HG03460 (cell line): ENCODE measurements around the gene NEO1.

Experiments
- ATAC-seq: cut with Tn5 transposase; IDR thresholded peaks from one replicate; pipeline ENCODE4 v1.9.1; 2021; ENCODE audit not compliant: unreplicated experiment

The NEO1 gene

DNA sequence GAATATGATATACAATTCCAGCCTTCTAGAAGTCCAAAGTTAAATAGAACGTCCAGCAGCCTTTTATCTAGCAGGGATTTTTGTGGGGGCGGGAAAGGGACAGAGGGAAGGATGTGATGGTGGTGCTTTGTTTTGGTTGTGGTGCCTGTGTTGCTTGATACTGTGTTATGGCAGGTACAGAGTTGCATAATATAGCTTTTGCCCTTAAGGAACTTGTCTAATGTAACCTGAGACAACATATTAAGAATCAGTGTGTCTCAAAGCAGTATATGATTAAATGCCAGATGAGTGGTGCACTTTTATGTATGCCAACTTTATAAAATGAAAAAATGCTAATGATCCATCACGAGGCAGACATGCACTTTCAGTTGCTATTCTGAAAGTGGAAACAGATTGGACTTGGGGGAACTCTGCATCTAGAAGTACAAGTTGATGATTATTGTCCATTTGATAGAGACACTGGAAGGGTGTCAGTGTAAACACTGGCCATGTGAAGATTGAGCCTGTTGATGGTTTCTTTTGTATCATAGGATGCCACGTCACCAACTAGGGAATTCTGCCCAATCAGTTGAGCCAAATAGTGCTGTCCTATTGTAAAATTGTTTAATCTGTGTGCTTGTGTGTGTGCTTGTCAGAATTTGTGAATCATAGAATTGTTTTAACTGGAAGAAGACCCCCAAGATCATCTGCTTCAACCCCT, 23.0 kb downstream of the NEO1 start:
- ATAC-seq, result no peak

DNA sequence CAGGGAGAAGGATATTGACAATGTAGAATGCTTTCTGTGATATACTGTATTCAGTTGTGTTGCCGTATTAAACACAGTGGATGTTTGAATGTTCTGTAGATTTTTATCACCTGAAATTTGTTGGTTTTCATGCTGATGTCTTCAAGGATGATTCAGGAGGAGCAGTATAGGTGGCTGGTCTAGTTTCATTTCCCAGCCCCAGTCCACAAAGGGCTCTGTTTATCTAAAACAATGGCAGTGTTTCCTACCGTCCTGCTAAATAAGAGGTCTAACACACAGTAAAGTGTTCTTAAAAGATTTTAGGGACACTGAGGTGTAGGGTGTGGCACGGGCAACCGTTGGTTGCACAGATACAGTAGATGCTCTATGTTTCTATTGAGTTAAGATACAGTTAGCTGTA, 26.0 kb downstream of the NEO1 start:
- no peak for ATAC-seq

DNA sequence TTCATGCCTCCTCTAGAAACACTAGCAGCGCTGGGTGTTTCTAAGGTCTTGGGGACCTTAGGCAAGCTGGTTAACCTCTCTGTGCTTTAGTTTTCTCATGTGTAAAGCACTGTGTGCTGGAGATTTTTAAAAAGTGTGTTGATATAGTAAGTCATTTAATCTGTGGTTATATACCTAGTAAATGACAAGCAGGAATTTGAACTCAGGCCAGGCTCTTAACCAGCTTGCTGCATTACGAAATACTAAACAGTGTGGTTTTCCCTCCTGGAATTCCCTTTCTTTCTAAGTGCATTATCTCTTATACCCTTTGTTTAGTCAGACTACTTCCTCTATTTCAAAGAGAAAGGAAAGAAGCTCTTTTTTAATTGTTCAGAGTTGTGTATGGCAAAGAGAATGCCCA, 26.5 kb downstream of the NEO1 start:
- ATAC-seq, result no peak

DNA sequence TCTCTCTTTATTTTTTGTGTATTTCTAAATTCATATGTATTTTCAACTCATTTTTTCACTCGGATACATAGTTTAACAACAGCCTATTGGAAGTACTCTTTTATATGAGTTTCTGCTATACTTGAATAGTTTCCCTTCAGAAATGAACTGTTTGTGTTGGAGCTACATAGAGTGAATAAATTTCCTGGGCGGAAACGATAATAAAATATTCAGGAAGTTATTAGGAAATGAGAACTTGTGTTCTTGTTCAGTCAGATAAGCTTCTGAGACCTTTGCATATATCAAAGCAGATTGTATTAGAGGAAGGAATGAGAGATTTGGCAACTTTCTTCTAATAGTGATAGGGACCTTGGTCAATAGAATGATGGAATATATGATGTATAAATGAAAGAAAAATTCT, 27.3 kb downstream of the NEO1 start:
- no peak for ATAC-seq

DNA sequence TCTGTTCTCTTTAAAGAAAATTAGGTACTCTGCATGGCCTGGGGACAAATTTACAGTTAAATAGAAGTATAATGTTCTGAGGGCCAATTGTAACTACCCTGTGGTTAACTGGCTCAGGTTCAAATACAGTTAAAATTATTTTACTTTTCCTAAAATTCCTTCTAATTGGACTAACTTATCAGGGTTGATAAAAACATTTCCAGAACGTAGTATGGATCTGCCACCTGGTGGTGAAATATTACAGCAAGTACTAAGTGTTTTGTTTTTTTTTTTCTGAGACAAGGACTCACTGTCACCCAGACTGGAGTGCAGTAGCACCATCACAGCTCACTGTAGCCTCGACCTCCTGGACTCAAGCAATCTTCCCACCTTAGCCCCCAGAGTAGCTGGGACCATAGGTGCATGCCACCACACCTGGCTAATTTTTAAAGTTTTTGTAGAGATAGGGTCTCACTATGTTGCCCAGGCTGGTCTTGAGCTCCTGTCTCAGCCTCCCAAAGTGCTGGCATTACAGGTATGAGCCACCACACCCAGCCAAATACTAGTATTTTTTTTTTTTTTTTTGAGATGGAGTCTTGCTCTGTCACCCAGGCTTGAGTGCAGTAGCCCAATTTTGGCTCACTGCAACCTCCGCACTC, 29.2 kb downstream of the NEO1 start:
- ATAC-seq, result no peak

DNA sequence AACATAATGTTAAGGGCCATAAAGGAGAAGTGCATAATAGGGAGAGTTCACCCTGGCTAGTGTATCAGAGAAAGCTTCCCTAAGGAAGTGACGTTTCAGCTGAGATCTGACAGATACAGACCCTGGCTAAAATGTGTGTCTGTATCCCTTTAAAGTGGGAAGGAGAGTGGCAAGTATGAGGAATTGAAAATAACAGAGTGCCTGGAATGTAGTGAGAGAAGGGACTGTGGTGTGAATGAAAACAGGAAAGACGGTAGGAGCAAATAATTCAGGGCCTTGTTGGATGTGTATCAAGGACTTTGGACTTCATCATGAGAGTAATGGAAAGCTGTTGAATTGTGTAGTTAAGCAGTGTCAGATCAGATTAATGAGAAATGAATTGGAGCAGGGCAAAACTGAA, 30.5 kb downstream of the NEO1 start:
- ATAC-seq, result no peak

DNA sequence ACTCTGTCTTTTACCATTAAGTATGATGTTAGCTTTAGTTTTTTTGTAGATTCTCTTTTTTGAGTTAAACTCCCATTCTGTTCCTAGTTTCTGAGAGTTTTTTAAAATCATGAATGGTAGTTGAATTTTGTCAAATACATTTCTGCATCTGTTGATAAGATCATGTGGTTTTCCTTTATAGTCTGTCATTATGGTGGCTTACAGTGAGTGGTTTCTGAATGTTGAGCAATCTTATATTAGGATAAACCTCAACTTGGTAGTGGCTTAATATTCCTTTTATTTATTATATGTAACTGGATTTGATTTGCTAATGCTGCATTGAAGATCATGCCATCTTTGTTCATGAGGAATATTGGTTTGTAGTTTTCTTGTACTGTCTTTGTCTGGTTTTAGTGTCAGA, 34.8 kb downstream of the NEO1 start:
- ATAC-seq, result no peak

DNA sequence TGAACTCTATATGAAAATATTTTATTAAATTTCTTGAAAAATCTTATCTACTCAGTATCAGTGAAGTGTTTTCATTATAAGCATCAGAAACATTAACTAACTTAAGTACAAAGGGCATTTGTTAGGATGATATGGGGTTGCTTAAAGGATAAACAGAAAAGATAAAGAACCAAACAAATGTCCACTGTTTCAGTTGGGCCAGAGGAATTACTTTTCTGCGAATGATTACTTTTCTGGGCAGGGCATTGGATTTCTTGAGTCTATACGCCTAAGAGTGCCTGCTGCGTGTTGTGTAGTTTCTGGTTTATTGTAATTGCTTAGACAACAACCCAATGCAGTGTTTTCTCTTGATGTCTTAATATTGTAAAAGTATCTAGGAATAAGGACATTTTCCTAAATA, 52.8 kb downstream of the NEO1 start:
- no peak for ATAC-seq

DNA sequence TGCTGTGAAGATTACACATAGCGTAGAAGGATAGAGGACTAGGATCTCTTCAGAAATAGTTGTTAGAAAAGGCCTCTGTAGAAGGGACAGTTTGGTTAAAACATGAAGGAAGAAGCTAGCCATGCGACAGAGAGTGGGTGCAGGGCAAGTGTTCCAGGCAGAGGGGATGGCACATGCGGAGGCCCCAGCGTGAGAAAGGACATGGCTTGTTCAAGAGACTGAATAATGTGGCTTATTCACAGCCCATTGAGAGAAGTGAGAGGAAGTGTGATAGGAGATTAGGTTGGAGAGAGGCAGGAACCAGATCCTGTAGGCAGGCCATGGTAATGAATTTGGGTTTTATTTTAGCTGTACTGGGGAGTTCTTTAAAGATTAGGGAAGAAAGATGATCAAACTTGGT, 56.4 kb downstream of the NEO1 start:
- no peak for ATAC-seq

DNA sequence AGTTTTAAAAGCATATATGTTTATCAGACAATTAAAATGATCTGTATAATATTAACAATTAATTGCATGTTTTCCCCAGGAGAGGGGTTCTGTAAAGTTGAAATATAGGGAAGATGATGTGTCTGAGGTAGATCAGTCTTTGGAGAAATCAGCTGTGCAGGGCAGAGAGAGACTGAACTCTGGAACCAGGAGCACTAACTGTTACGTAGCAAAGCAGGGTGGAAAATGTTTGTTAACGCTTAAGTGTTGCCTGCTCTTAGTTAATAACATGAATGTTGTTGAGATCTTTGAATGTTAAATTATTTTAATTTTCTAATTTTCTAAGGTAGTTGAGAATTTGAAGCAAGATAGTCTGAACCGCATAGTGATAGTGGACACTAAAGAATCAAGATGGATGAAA, 57.5 kb downstream of the NEO1 start:
- no peak for ATAC-seq

DNA sequence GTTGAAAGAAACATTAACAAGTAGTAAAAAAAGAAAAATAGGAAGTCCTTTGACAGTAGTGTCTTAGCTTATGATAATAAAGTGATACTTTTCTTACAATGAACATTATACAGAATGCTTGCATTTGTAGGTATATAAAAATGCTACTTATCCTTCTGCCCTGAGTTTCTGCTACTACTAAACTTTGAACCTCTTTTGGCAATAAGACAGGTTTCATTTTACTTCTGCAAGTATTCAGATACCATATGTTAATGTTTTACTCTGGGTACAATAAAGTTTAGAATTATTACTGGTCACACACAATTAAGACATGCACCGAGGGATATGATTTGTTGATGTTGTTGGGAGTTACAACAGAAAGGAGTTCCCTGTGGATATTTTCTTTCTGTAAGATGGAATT, 57.9 kb downstream of the NEO1 start:
- ATAC-seq, result no peak

DNA sequence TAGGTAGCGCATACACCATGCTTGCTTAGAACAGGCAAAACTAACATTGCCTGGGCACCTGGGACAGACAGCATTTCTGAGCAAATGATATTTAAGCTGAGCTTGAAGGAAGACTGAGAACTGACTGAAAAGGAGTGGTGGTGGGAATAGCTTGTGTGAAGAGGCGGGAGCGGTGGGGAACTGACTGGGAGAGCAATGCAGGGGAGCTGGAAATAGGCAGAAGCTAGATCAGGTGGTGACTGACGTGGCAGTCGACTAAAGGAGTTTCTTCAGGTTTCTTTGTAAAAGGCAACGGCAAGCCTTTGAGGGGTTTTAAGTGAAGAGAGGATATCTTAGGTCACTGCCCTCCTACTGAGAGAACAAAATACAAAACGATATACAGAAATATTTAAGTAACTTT, 61.8 kb downstream of the NEO1 start:
- no peak for ATAC-seq

DNA sequence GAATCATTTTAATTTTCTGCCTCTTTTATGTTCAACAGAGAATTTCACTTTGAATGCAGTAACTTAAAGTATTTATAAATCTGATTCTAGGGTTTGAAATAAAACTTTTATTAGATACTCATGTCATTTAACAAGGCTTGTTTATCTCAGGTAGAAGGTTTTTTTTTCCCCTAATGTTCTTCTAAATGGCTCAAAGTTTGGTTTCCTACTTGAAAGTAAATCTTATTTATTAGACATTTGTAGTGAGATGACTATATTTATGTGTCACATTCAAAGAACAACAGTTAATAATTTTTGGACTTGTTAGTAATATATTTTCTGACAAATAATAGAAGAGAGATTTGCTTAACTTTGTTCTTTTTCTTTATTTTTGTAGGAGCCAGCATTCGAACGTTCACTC, 63.9 kb downstream of the NEO1 start:
- ATAC-seq, result no peak

DNA sequence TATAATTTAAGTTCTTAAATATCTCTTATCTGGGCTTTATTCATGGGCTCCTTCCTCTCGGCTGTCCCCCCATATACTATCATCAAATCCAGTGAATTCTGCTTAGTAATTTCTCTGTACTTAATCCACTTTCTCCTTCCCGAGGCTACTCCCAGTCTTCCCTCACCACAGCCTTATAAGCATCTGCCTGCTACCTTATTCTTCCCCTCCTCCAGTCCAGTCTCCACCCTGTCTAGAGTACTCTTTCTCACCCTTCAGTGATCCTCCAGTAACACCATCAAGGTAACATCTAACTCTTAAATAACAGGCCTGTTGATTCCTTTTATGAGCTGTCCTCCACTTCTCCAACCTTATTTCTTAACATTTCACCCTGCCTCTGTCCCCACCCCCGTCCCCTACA, 65.8 kb downstream of the NEO1 start:
- no peak for ATAC-seq

DNA sequence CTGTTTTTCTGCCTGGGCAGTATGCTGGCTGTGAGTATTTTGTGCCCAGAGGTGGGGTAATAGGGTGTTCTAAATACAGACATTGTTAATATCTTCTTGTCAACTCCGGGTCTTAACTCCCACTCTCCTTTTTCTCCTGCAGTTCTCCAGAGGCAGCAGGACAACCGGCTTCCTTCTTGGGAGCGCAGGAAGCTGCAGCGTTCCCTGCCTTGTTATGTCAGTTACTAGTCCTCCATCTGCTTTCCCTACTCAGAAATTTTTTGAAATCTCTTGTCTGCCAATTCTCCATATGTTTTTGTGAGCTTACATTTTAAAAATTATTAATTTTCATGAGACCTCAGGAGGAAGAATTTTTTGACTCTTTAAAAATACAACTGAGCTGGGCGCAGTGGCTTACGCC, 67.2 kb downstream of the NEO1 start:
- no peak for ATAC-seq

DNA sequence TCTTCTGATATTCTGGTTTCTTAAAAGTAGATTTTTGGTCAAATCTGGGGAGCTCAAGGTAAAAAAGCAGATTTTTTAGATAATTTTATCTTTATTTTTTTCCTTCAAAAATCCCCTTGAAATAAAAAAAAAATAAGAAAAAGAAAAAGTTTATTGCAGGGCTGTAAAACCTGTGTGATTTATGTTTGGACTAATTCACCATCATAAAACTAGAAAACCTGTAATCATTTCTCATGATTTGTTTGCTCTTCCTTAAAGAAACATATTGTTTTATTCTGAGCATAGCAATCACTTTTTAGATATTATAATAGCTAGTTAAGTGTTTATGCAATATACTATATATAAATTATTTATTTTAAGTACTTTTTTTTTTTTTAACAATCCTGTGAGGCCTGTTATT, 68.0 kb downstream of the NEO1 start:
- ATAC-seq, result no peak

DNA sequence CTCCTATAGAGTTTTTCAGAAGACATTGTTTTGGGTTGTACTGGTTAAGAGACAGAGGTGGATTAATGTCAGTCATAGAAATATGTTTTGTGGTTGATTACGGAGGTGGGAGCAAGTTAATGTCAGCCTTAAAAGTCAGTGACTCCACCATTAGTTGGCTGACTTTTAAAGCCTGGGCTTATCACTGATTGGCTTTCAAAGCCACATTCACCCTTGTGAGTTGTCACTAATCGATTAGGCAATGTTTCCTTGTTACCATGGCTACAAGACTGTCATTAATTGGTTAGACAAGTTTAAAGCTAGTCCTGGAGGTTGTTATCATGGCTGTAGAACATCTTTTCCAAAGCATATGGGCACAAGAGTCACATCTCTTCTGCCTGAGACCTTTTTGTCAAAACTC, 73.0 kb downstream of the NEO1 start:
- no peak for ATAC-seq

DNA sequence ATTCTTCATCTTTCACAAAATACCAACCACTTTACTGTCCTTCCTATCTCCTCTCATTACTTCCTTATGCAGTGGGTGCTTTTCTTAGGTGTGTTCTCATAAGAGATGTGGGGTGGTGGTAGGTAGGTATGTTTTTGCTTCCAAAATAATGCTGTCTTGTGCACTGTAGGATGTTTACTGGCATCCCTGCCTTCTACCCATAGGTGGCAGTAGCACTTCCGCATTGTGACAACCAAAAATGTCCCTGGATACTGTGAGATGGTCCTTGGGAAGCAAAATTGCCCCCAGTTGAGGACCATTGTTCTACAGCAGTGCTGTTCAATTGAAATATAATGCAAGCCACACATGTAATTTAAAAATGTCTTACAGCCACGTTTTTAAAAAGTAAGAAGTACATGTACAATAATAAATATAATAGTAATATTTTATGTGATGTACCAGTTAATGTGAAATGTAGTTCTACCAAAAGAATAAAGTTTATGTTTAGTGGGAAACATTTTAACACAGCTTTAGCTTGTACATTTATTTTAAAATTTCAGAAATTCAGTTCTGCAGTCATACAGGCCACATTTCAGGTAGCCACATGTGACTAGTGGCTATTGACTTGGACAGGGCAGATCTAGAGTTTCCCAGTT, 75.2 kb downstream of the NEO1 start:
- ATAC-seq, result no peak

DNA sequence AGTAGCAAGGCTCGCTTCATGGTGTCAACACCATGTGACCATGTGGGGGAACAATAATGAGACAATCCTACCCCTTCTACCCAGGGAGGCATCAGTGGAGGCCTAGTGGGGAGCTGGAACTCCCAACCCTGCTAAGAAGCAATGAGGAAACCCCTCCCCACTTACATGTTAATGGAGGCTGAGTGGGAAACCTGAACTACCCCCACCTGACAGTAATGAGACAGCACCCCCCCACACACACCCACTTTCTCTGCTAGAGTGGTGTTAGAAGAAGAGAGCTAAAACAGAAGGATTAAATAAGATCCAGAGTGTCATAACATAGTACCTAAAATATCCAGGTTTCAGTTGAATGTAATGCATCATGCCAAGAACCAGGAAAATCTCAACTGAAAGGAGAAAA, 78.6 kb downstream of the NEO1 start:
- ATAC-seq, result no peak

DNA sequence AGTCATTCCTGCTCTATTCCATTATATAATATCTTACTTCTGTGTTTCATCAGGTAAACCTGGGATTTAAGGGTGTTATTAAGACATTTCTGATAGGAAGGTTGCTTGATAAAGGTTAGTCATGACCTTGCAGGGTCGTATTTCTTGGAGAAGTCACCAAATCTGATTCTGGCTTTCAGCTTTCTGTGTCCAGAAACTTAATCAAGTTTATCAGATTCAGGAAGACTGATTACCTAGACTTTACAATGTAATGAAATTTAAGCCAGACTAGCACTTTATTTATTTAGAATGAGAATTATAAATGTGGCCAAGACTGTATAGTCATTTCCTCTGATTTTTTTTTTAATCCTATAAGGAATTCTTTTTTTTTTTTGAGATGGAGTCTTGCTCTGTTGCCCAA, 81.9 kb downstream of the NEO1 start:
- ATAC-seq, result no peak

DNA sequence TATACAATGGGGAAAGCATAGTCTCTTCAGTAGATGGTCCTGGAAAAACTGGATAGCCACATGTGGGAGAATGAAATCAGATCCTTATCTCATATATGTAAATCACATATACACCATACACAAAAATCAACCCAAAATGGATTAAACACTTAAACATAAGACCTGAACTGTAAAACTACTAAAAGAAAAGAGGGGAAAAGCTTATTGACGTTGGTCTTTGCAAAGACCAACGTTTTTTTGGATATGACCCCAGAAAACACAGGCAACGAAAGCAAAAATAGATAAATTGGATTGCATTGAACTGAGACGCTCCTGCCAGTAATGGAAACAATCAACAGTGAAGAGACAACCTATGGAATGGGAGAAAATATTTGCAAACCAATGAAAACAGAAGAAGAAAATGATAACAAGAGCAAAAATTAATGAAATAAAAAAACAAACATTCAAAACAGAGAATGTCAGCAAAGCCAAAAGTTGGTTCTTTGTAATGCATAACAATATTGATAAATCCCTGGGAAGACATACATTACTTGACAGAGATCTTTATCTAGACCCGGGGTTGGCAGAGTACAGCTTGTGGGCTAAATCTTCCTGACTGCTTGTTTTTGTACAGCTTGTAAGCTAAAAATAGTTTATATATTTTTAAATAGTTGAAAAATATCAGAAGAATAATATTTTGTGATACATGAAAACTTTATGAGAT, 86.9 kb downstream of the NEO1 start:
- ATAC-seq, result no peak
